Astrocyte of the spinal cord (primary cell): ENCODE results near the gene ZNF354C.
"Not testable (repeated sequence)": the region's sequence is repeated elsewhere in the genome, so short reads cannot be mapped to it uniquely, and the experiment has no call there.

ENCODE experiments used
- DNase-seq: peaks from one replicate; pipeline ENCODE4 v3.0.0; 2011; ENCODE audit warnings: low read depth, low spot score
- H3K4me3 ChIP-seq: 2 replicates; pipeline ENCODE4 v1.5.1; 2011; ENCODE audit warnings: low read depth, mild to moderate bottlenecking, low read length, moderate library complexity
- in situ Hi-C: cut with HindIII; loops from 2 replicates; pipeline ENCODE4 v1.10.0; 2017; ENCODE audit warnings: low sequenced_read_pairs
- TF ChIP-seq, protein P1 (sequence below): IDR thresholded peaks from 2 replicates; pipeline ENCODE4 v1.5.1; 2012; ENCODE audit warnings: low read depth, mild to moderate bottlenecking, low read length, inconsistent platforms

The ZNF354C gene

DNA sequence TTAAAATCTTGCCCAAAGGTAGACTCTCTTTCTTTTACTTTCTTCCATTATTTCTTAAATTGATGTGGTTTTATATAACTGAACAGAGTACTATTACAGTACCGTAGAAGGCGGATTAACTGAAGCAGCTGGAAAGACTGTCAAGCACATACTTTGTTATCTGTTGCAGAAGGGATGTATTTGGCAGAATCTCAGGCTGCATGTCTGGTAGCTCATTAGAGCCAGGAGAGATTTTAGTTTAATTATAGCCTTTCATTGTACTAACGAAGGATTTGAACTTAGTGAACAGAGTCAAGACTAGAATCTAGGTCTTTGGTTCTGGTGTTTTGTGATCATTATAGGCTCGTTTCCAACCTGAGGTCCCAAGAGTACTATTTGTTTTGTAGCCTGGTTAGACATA, 20.6 kb downstream of the ZNF354C start:
- H3K4me3 ChIP-seq = no peak overlapping the region
- no peak for DNase-seq
- in situ Hi-C loops = no loop called here
- TF ChIP-seq, protein P1, sequence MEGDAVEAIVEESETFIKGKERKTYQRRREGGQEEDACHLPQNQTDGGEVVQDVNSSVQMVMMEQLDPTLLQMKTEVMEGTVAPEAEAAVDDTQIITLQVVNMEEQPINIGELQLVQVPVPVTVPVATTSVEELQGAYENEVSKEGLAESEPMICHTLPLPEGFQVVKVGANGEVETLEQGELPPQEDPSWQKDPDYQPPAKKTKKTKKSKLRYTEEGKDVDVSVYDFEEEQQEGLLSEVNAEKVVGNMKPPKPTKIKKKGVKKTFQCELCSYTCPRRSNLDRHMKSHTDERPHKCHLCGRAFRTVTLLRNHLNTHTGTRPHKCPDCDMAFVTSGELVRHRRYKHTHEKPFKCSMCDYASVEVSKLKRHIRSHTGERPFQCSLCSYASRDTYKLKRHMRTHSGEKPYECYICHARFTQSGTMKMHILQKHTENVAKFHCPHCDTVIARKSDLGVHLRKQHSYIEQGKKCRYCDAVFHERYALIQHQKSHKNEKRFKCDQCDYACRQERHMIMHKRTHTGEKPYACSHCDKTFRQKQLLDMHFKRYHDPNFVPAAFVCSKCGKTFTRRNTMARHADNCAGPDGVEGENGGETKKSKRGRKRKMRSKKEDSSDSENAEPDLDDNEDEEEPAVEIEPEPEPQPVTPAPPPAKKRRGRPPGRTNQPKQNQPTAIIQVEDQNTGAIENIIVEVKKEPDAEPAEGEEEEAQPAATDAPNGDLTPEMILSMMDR = no peak

DNA sequence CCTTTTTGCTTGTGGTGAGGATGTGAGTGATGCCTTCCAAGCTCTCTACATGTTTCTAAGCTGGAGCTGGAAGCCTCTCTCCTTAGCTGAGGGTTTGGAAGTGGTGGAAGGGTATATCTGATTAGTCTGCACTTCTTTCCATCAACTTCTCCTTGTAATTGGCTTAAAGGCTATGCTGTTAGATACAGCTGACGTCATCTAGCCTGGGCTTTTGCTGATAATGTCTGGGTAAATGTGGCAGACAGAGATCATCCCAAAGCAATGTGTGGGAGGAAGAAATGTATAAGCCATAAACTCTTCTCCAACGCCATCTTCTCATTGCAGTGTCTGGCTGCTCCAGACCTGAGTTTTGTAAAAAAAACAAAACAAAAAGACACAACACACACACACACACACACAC, 29.3 kb downstream of the ZNF354C start:
- DNase-seq = no peak
- H3K4me3 ChIP-seq = no peak overlapping the region
- TF ChIP-seq, protein P1 = no peak
- in situ Hi-C loops = no loop called here

DNA sequence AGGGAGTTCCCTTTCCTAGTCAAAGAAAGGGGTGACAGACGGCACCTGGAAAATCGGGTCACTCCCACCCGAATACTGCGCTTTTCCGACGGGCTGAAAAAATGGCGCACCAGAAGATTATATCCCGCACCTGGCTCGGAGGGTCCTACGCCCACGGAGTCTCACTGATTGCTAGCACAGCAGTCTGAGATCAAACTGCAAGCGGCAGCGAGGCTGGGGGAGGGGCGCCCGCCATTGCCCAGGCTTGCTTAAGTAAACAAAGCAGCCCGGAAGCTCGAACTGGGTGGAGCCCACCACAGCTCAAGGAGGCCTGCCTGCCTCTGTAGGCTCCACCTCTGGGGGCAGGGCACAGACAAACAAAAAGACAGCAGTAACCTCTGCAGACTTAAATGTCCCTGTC, 41.1 kb downstream of the ZNF354C start:
- H3K4me3 ChIP-seq, in situ Hi-C loops, DNase-seq: not testable (repeated sequence)

DNA sequence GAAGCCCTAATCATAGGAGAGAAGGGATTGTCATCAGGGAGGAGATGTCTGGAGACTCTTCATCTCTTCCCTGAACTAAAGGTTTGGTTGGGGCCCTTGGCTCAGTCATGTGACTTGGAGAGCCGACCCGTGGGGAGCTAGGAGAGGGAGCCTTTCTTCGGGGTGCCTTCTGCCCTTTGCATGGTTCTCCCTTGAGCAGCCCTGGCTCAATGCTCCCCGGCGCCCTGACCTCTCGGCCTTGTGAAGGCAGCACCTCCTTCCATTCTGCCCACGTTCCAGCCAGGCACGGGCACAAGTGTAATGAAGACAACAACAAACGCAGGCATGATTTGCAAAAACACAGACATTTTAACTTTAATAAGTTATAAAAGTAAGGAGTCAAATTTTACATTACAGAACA, 50.4 kb downstream of the ZNF354C start:
- H3K4me3 ChIP-seq = no peak overlapping the region
- TF ChIP-seq, protein P1 = no peak
- in situ Hi-C loops = no loop called here
- DNase-seq = no peak

DNA sequence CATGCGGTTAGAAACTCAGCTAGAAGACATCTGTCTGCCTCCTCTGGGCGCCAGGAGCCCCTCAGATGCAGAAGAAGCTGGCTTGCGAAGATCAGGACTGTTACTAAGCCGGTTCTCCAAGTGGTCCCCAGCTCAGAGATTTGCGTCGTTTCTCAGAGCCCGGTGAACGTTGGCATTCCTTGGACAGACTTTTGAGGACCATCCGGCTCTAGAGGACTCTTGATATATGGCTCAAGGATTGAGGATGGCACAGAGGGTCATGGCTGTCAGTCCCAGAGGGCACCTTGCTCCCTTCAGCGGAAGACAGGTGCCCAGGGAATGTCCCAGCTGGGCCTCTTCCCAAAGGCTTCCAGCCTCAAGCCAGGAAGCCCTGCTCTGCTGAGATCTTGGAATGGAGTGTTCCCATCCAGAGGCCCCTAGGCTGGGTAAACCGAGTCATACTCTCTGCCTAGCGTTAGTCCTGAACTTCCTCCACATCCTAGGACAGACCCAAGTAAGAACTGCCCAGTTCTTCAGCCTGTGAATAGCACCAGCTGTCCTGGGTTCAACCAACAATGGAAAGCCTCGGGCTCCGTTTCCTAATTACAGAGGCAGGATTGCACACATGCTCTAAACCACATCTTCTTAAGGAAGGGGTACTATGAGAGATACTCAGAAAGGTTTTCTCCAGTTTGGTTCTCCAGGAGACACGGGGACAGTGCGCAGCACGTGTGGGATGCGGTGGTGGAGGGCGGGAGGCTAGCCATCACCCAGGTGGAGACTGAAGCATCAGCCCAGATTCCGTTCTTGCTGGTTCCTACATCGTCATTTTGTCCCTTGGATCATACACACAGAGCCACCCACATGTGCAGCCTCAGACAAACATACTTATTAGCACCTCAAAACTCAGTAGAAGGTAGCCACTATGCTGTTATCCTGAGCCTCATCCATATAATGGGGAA, 51.4 kb downstream of the ZNF354C start:
- no peak for DNase-seq
- in situ Hi-C loops = no loop called here
- TF ChIP-seq, protein P1 = no peak
- H3K4me3 ChIP-seq = no peak overlapping the region

DNA sequence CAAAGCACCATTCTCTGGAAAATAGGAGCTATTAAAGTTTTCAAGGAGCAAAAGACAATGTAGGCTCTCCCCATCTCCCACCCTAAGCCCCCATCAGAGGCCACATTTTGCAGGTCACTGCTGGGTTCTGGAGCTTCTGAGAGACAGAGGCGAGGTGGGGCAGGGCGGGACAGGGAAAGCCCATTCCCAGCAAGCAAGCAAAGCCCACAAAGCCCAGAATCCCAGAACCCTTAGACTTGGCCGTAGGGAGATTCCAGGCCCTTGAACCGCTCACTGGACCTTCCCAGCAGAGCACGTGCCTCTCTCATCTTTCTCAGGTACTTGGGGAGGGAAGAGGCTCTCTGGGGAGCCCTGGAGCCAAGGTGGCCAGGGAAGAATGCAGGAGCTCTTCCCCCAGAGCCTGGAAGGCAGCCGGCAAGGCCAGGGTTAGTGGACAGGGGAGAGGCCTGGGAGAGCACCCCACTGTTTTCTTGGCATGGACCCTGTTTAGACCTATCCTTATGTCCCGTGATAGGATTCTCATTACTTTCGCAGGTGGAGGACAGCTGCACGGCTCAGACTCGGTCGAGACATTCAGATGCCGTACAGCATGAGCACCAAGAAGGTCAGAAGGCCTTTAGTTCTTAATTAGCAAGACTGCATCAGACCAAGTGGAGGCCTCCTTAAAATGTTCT, 52.4 kb downstream of the ZNF354C start:
- in situ Hi-C loops = no loop called here
- TF ChIP-seq, protein P1 = no peak
- H3K4me3 ChIP-seq = no peak overlapping the region
- DNase-seq = no peak

DNA sequence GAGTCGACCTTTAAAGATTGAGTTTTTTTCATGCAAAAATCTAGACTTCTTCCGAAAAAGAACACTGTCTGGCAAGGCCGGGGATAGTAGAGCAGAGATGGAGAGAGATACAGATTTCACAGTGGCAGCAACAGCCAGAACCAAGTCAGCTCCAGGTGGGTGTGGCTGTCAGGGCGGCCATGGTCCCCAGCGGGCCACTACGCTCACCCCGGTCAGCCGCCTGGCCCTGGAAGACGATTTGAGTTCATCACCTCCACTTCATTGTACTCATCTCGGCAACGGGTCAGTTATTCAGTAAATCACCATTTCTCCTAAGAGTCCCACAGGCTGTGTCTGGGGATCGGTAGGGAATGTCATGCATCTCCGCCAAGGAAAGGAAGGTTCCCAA, 53.0 kb downstream of the ZNF354C start:
- in situ Hi-C loops = no loop called here
- no peak overlapping the region for H3K4me3 ChIP-seq
- DNase-seq = no peak
- TF ChIP-seq, protein P1 = no peak
